Measurements from ENCODE around the gene ASB4.
"Not testable (repeated sequence)": the region's sequence is repeated elsewhere in the genome, so short reads cannot be mapped to it uniquely, and the experiment has no call there.

The ASB4 gene

GRCh38 chr7:95485391-95486123, at the start of gene ASB4:
TSS of gene ASB4 (plus strand) at chr7:95485943. CDS start at chr7:95485972, 29 bp downstream.
- no peak for DNase-seq

DNA sequence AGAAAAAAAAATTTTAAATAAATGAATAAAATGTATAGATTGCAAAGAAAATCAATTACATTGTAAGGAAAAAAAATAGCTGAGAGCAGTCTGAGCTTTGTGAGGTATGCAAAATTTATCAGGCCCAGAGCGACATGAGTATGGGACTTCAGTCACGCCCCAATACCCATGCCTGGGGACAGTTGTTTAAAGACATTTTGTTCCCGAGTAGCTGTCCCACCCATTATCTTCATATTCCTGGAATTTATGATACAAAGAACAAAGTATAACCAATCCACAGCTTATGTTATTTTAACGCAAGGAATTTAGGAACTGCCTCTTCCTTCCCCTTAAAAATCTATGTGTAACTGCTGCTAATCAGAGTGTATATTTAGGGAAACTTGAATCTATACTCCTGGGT, 49.3 kb upstream of the ASB4 start:
- DNase-seq: no peak

DNA sequence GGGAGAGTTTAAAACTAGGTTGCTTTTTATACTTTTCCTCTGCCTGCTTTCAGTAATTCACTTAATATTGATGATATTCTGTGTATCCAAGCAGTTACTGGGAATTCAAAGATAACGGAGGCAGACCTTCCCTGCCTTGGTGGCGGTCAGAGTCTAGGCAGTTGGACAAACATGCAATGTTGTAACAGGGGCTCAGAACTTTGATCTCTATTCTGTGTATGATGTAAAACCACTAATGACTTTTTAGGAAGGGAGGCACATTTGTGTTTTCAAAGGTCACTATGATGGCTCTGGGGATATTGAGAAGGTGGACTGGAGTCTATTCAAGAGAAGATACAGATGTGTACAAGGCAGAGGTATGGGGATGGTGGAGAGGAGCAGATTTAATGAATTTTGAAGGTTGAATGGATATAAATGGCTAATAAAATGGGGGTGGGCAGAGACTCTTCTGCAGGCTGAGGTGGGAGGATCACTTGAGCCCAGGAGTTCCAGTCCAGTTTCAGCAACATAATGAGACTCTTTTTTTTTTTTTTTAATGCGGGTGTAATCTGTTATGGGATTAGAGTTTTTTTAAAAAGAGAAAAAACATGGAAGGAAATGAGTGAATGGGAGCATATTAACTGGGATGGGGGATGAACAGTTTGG, 45.2 kb upstream of the ASB4 start:
- DNase-seq: no peak

- no peak for DNase-seq
Observed at GRCh38 chr7:95441042-95441823, 44.5 kb upstream of the ASB4 start.

GRCh38 chr7:95444796-95445195, 40.9 kb upstream of the ASB4 start:
- no peak for DNase-seq

- no peak for DNase-seq
Observed at GRCh38 chr7:95446618-95447017, 39.1 kb upstream of the ASB4 start.

- no peak for DNase-seq
Observed at GRCh38 chr7:95454438-95455045, 31.2 kb upstream of the ASB4 start.

GRCh38 chr7:95457947-95458346, 27.8 kb upstream of the ASB4 start:
- DNase-seq: no peak

DNA sequence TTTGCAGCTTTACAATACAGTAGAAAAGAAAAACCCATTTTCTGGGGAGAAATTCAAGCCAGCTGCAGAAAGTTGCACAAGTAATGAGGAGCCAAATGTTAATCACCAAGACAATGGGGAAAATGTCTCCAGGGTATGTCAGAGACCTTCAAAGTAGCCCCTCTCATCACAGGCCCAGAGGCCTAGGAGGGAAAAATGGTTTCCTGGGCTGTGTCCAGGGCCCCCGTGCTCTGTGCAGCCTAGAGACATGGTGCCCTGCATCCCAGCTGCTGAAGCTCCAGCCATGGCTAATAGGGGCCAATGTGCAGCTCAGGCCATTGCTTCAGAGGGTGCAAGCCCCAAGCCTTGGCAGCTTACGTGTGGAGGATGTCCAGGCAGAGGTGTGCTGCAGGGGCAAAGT, 25.1 kb upstream of the ASB4 start:
- not testable (repeated sequence) for DNase-seq

- DNase-seq: no peak
Observed at GRCh38 chr7:95467912-95468607, 17.7 kb upstream of the ASB4 start.

DNA sequence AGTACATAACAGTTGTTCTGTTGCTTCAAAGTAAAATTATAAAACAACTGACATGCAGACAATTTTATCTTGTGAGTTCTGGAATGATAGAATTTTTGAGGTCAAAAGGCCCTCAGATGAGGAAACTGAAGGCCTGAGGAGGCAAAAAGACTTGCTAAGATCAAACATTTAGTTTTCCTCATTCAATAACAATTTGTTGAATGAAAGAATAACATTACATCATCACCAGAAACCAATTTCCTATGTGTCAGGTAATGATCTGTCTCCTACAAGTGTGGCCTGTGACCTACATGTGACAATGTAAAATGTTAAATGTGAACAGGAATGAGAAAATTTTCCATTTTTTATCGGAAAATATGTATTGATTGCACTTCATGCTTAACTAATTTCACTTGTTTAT, 16.6 kb upstream of the ASB4 start:
- DNase-seq: no peak

- DNase-seq: no peak
Observed at GRCh38 chr7:95469848-95470247, 15.9 kb upstream of the ASB4 start.

GRCh38 chr7:95470452-95470851, 15.3 kb upstream of the ASB4 start:
- DNase-seq: no peak

- DNase-seq: no peak
Observed at GRCh38 chr7:95471071-95471470, 14.7 kb upstream of the ASB4 start.

- DNase-seq: no peak
Observed at GRCh38 chr7:95472581-95473161, 13.1 kb upstream of the ASB4 start.

GRCh38 chr7:95473276-95473985, 12.3 kb upstream of the ASB4 start:
- DNase-seq: no peak

GRCh38 chr7:95476072-95476847, 9.5 kb upstream of the ASB4 start:
- DNase-seq: no peak

GRCh38 chr7:95476904-95477594, 8.7 kb upstream of the ASB4 start:
- DNase-seq: peak; percentile 65

DNA sequence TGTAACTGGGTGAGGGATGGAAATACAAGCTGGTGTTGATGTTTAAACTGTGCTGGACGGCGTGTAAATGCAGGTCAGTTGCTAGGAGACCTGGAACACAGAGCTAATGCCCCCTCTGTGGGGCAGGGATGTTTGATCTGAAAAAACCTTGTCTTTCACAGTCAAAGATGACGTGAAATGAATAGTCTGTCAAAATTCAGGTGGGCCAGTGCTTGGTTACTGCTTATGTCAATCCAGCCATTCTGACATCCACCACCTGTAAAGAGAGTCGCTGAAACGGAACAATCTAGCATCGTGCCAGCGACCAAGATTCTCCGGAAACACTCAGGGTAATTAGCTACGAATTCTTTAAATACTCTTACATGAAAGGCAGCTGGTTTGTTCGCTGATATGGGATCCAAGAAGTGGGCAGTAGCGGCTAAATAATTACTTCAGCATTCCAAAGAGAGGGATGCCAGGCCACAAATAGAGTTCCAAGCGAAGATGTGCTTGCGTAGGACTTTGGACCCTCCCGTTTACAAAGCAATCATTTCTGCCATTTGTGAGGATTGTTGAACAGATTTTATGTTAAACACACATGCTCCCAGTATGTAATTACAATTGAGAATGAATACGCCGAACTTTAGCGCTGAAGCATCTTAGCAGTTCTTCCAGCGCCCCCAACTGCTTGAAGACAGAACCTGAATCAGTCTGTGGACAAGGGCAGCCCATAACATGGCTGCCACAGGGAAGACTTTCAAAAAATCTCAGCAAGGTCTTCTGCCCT, 7.3 kb upstream of the ASB4 start:
- DNase-seq: no peak
